ENCODE data around the gene UNC45B. TPM values are rescaled to one million over a fixed set of nuclear protein-coding genes. Genes with fewer than 3 reads are reported as not detected.
"Not testable (repeated sequence)": the region's sequence is repeated elsewhere in the genome, so short reads cannot be mapped to it uniquely, and the experiment has no call there.

The UNC45B gene
- total RNA-seq, 1 donor from 2014 or later, result not detected

- no peak overlapping the region for H3K4me3 ChIP-seq
- intact Hi-C loops (cut with DNase I), result no loop called here
- H3K27me3 ChIP-seq, result no peaks in the 10 kb centered on the region
- no peak overlapping the region for H3K27ac ChIP-seq
- no peaks in the 10 kb centered on the region for H3K9me3 ChIP-seq
- H3K36me3 ChIP-seq, result peaks cover 36 to 48% of the 10 kb centered on the region in 2 donors
- H3K4me1 ChIP-seq, result no peaks in the 10 kb centered on the region
- no peak for DNase-seq (ENCODE audit: low spot score in 2 of 2)
- no peak for TF ChIP-seq CTCF (IDR thresholded peaks at IDR 0.05)
Observed at GRCh38 chr17:35104844-35105450, 42.7 kb upstream of the UNC45B start.

GRCh38 chr17:35110791-35111190 is 36.8 kb upstream of the UNC45B start:
- H3K27me3 ChIP-seq; DNase-seq (ENCODE audit: low spot score in 2 of 2); intact Hi-C loops (cut with DNase I); H3K4me3 ChIP-seq; H3K4me1 ChIP-seq; H3K9me3 ChIP-seq; H3K27ac ChIP-seq: not testable (repeated sequence)
- H3K36me3 ChIP-seq, result peaks cover 6 to 15% of the 10 kb centered on the region in 2 donors

GRCh38 chr17:35116845-35117244 is 30.8 kb upstream of the UNC45B start:
- Histone ChIP-seq H3K9me3 (no peaks in the 10 kb centered on the region), H3K36me3 (no peaks in the 10 kb centered on the region), H3K4me1 (peaks cover 4 to 17% of the 10 kb centered on the region in 2 donors), H3K4me3 (no peak overlapping the region), H3K27me3 (no peaks in the 10 kb centered on the region), H3K27ac (no peak overlapping the region)
- intact Hi-C loops (cut with DNase I), result no loop called here
- no peak for DNase-seq (ENCODE audit: low spot score in 2 of 2)
- no peak for TF ChIP-seq CTCF (IDR thresholded peaks at IDR 0.05)

GRCh38 chr17:35117984-35118383 is 29.6 kb upstream of the UNC45B start:
- DNase-seq (ENCODE audit: low spot score in 2 of 2), result no peak
- no peak for TF ChIP-seq CTCF (IDR thresholded peaks at IDR 0.05)
- Histone ChIP-seq H3K27ac (no peak overlapping the region), H3K9me3 (no peaks in the 10 kb centered on the region), H3K27me3 (no peaks in the 10 kb centered on the region), H3K36me3 (no peaks in the 10 kb centered on the region), H3K4me1 (peaks cover 4 to 17% of the 10 kb centered on the region in 2 donors), H3K4me3 (no peak overlapping the region)
- intact Hi-C loops (cut with DNase I), result loop anchor here (2.0 kb wide), 1 partner anchor 575 kb away; no protein-coding TSS in a partner anchor

- intact Hi-C loops (cut with DNase I), result loop anchor here (1.0 to 2.0 kb wide), 4 partner anchors 30 to 699 kb away; partner anchors contain the start of genes CCT6B and ZNF830
- peak within 1 kb of the TSS; percentile 75 to 81 for H3K27ac ChIP-seq
Observed at GRCh38 chr17:35119370-35120165, 28.0 kb upstream of the UNC45B start, which contains the start of gene RAD51D. RAD51D (minus strand) TSS chr17:35119860; CDS start chr17:35119613, 247 bp downstream.

More at GRCh38 chr17:35119370-35120165, 28.0 kb upstream of the UNC45B start, which contains the start of gene RAD51D:
- Histone ChIP-seq H3K36me3 (no peaks in the 10 kb centered on the region), H3K27me3 (no peaks in the 10 kb centered on the region), H3K4me3 (peak within 1 kb of the TSS; percentile 84 to 91), H3K4me1 (peaks cover 4 to 17% of the 10 kb centered on the region in 2 donors), H3K9me3 (no peaks in the 10 kb centered on the region)
- peak; percentile 77 to 97 (median 82) for TF ChIP-seq CTCF (IDR thresholded peaks at IDR 0.05)
- peak in 1 of 2 donors; percentile 85 for DNase-seq (ENCODE audit: low spot score in 2 of 2)

Data from ascending aorta (tissue), 2 donors.